SU-DHL-6 (cell line): Measurements from ENCODE around the gene IKBKE.

Source experiments
- H2AFZ ChIP-seq: fragments of 200-600 bp; sonication (generic); 2 replicates; pipeline ENCODE4 v1.6.1; 2014; ENCODE audit warnings: low read depth, mild to moderate bottlenecking, moderate library complexity, mixed read lengths, antibody characterized with exemption, low read length; ENCODE audit not compliant: severe bottlenecking
- H3F3A ChIP-seq: fragments of 200-600 bp; shearing (Covaris generic); 2 replicates; pipeline ENCODE4 v1.6.0; 2016; ENCODE audit warnings: antibody characterized with exemption, mild to moderate bottlenecking; ENCODE audit not compliant: insufficient read depth
- H3K27ac ChIP-seq: fragments of 200-600 bp; sonication (generic); 2 replicates; pipeline ENCODE4 v1.5.1; 2016; ENCODE audit warnings: low read depth, mild to moderate bottlenecking, low read length, moderate library complexity, mixed read lengths
- H3K27me3 ChIP-seq: fragments of 200-600 bp; sonication (generic), shearing (Covaris generic); 2 replicates; pipeline ENCODE4 v1.6.0; 2014; ENCODE audit warnings: mild to moderate bottlenecking, low read length
- H3K36me3 ChIP-seq: fragments of 200-600 bp; sonication (generic); 2 replicates; pipeline ENCODE4 v1.6.1; 2014; ENCODE audit warnings: mild to moderate bottlenecking, low read length, mixed read lengths
- H3K4me2 ChIP-seq: fragments of 300-600, 200-600 bp; shearing (Covaris generic), sonication (generic); 2 replicates; pipeline ENCODE4 v1.6.0; 2014; ENCODE audit warnings: low read length, low read depth, mild to moderate bottlenecking; ENCODE audit not compliant: poor library complexity, severe bottlenecking
- H3K4me3 ChIP-seq: fragments of 200-600 bp; sonication (generic); 2 replicates; pipeline ENCODE4 v1.5.1; 2014; ENCODE audit warnings: antibody characterized with exemption, low read length, mild to moderate bottlenecking, mixed read lengths; ENCODE audit not compliant: insufficient read depth, poor library complexity, severe bottlenecking
- H3K79me2 ChIP-seq: fragments of 200-600 bp; sonication (generic); 2 replicates; pipeline ENCODE4 v1.6.1; 2014; ENCODE audit warnings: mild to moderate bottlenecking, low read length, moderate library complexity; ENCODE audit not compliant: insufficient read depth
- H3K9ac ChIP-seq: fragments of 200-600 bp; sonication (generic); 2 replicates; pipeline ENCODE4 v1.7.0; 2014; ENCODE audit warnings: mild to moderate bottlenecking, low read length
- H3K9me2 ChIP-seq: fragments of 200-600 bp; sonication (generic); replicated peaks from 2 replicates; pipeline ENCODE4 v1.6.1; 2014; ENCODE audit warnings: low read length; ENCODE audit not compliant: insufficient read depth
- H3K9me3 ChIP-seq: fragments of 200-600 bp; sonication (generic); 2 replicates; pipeline ENCODE4 v1.6.1; 2014; ENCODE audit warnings: low read length, mixed read lengths; ENCODE audit not compliant: insufficient read depth
- H4K20me1 ChIP-seq: fragments of 200-600 bp; sonication (generic); 2 replicates; pipeline ENCODE4 v1.6.1; 2014; ENCODE audit warnings: low read depth, mild to moderate bottlenecking, antibody characterized with exemption, low read length, moderate library complexity, mixed read lengths
- EZH2phosphoT487 ChIP-seq: fragments of 200-600 bp; sonication (generic), shearing (Covaris generic); conservative IDR thresholded peaks from 2 replicates; pipeline ENCODE4 v1.6.1; 2018; ENCODE audit warnings: mild to moderate bottlenecking, antibody characterized with exemption, low read length, moderate library complexity, mixed read lengths
- TF ChIP-seq, protein P1 (sequence below): fragments of 200-600 bp; sonication (generic); IDR thresholded peaks from one replicate; pipeline ENCODE4 v1.5.1; 2017; ENCODE audit warnings: antibody characterized with exemption, mild to moderate bottlenecking, low read length, moderate library complexity; ENCODE audit not compliant: insufficient read depth, poor library complexity, severe bottlenecking

Gene IKBKE

DNA sequence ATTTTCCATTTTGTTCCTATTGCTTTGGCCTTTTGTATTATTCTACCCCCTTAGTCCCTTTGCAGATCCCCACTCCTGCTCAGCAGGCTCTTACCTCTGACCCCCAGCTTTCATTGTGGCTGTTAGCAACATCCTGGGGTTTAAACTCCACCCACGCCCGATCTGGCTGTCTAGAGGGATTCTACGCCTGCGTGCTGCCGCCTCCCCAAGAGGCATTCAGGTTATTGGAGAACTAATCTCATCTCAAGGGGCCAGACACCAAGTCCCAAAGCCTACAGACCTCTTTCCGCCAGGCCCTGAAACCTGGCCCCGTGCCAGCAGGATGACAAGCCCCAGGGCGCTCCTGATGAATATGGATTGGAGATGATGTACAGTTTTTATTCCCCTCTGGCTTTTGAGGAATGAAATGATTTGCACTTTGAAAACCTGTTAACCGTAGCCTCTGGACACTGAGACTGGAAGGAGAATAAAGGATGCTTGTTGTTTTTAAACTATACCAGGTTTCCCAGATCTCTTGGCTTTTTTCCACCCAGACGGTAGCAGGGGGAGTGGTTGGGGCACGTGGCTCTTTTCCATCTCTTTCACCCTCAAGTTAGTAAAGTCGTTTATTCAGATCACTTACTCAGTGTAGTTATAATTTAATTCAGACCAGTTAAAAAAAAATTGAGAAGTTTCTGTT is 14.5 kb upstream of the IKBKE start:
- no peaks in the 10 kb centered on the region for H3F3A ChIP-seq
- no peak overlapping the region for H3K27ac ChIP-seq
- H3K27me3 ChIP-seq, result no peaks in the 10 kb centered on the region
- H3K9ac ChIP-seq, result no peak overlapping the region
- TF ChIP-seq EZH2phosphoT487, result no peak
- TF ChIP-seq, protein P1, sequence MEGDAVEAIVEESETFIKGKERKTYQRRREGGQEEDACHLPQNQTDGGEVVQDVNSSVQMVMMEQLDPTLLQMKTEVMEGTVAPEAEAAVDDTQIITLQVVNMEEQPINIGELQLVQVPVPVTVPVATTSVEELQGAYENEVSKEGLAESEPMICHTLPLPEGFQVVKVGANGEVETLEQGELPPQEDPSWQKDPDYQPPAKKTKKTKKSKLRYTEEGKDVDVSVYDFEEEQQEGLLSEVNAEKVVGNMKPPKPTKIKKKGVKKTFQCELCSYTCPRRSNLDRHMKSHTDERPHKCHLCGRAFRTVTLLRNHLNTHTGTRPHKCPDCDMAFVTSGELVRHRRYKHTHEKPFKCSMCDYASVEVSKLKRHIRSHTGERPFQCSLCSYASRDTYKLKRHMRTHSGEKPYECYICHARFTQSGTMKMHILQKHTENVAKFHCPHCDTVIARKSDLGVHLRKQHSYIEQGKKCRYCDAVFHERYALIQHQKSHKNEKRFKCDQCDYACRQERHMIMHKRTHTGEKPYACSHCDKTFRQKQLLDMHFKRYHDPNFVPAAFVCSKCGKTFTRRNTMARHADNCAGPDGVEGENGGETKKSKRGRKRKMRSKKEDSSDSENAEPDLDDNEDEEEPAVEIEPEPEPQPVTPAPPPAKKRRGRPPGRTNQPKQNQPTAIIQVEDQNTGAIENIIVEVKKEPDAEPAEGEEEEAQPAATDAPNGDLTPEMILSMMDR, result no peak
- H3K9me2 ChIP-seq, result no peaks in the 10 kb centered on the region
- no peaks in the 10 kb centered on the region for H4K20me1 ChIP-seq
- H3K9me3 ChIP-seq, result no peaks in the 10 kb centered on the region
- no peaks in the 10 kb centered on the region for H3K79me2 ChIP-seq
- H3K36me3 ChIP-seq, result no peaks in the 10 kb centered on the region
- no peak overlapping the region for H3K4me2 ChIP-seq
- no peak overlapping the region for H3K4me3 ChIP-seq
- H2AFZ ChIP-seq, result no peak overlapping the region

DNA sequence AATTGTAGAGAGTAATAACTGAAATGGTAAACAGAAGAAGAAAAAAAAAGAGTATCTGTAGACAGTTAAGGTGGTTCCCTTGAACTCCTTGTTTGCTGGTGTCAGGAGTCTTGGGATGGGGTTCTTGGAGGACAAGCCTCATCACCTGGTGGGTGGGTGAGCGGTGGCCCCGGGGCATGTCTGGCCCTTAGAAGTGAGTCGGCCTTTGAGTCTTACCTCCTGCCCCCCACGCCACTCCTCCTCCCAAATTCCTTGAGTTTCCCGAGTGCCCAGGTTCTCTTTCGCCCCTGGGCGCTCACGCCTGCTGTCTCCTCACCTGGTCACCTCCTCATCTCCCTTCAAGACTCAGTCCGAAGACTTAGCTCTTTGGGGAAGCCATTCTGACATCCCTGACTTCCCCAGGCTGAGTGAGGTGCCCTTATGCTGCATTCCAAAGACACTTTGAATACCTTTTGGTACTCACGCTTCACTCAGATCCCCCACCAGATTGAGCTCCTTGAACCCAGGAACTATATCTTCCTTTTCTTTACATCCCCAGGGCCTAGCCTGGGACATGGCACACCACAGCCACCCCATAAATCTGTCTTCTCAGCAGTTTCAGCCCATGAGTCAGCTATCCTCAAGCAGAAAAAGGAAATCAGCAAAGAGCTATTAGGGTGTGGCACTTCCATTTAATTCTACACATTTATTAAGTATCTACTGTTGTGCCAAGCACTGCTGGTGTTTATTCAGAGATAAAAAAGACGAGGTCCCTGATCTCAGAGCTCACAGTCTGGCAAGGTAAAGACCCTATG is 13.5 kb upstream of the IKBKE start:
- Histone ChIP-seq H3K9ac (no peak overlapping the region), H3K4me2 (no peak overlapping the region), H3F3A (0 out of 2 replicates have a peak, but pooled peaks cover 3% of the 10 kb centered on the region), H2AFZ (no peak overlapping the region), H3K27ac (no peak overlapping the region), H3K9me3 (no peaks in the 10 kb centered on the region), H3K27me3 (no peaks in the 10 kb centered on the region), H3K79me2 (no peaks in the 10 kb centered on the region), H3K4me3 (no peak overlapping the region), H3K9me2 (no peaks in the 10 kb centered on the region), H4K20me1 (no peaks in the 10 kb centered on the region), H3K36me3 (no peaks in the 10 kb centered on the region)
- TF ChIP-seq, protein P1, result no peak
- no peak for TF ChIP-seq EZH2phosphoT487

DNA sequence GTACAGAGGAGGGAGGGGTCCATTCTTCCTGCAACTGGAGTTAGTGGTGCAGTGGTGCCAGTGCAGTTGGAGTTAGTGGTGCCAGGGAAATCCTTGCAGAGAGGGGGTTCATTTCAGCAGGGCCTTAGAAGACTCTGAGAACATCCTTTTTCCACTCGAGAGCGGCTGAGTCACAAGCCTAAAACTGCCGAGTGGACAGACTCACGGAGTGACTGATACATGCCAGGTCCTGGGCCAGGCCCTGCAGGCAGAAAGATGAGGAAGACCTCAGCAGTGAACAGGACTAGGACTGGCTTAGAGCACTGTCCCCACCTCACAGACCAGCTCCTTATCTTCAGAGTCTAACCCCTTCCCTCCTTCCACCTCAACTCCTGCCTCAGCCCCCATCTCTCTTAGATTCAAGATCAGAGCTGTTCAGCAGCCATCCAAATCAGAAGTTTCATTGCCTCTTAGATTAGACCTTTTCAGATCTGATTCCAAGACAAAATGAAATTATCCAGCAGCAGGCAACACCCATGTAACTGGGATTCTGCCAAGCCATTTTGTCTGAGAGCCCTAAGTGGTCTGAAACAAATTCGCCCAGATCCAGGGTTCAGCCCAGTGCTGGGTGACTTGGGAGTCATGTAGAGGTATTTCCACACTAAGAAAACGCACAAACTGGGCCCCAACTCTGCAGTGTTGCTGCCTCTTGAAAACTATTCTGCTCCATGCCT is 12.7 kb upstream of the IKBKE start:
- H3K4me2 ChIP-seq, result no peak overlapping the region
- H3K9me3 ChIP-seq, result no peaks in the 10 kb centered on the region
- H3K36me3 ChIP-seq, result peaks cover 3% of the 10 kb centered on the region; the same call in 1 of the 2 replicates
- no peaks in the 10 kb centered on the region for H3K27me3 ChIP-seq
- H3K9me2 ChIP-seq, result no peaks in the 10 kb centered on the region
- no peak overlapping the region for H3K9ac ChIP-seq
- H3K27ac ChIP-seq, result no peak overlapping the region
- TF ChIP-seq, protein P1, result no peak
- no peak for TF ChIP-seq EZH2phosphoT487
- H4K20me1 ChIP-seq, result no peaks in the 10 kb centered on the region
- no peaks in the 10 kb centered on the region for H3K79me2 ChIP-seq
- no peak overlapping the region for H2AFZ ChIP-seq
- no peak overlapping the region for H3K4me3 ChIP-seq
- 0 out of 2 replicates have a peak, but pooled peaks cover 3% of the 10 kb centered on the region for H3F3A ChIP-seq
